Gastroesophageal sphincter (tissue), 4 donors: ENCODE results near the gene WNT10A. TPM values are rescaled to one million over a fixed set of nuclear protein-coding genes. Genes with fewer than 3 reads are reported as not detected.
A peak's percentile ranks its signal among the peaks of the same experiment; 100 is the strongest.

ENCODE experiments used
- ATAC-seq: fragments of 150-250 bp; one replicate; pipeline ENCODE4 v1.9.1; 2016; ENCODE audit warnings: mild to moderate bottlenecking, moderate library complexity
- H3K27ac ChIP-seq, 4 donors: fragments of 200-600 bp; sonication (generic) in 3 of 4; 1 replicate in 3 of 4; 2 replicates in 1 of 4; pipeline ENCODE4 v1.5.1; 2016 to 2019
- H3K27me3 ChIP-seq: fragments of 200-600 bp; sonication (generic); one replicate; pipeline ENCODE4 v1.5.1; 2019
- H3K36me3 ChIP-seq, 2 donors: fragments of 200-600 bp; sonication (generic); one replicate each; pipeline ENCODE4 v1.5.1; 2019; ENCODE audit warnings: control low read depth in 1 of 2
- H3K4me1 ChIP-seq, 3 donors: fragments of 200-600 bp; sonication (generic); 1 replicate in 2 of 3; 2 replicates in 1 of 3; pipeline ENCODE4 v1.5.1; 2016 to 2019; ENCODE audit warnings: control low read depth in 2 of 3
- H3K4me3 ChIP-seq, 2 donors: fragments of 200-600 bp; sonication (generic); one replicate each; pipeline ENCODE4 v1.5.1; 2019; ENCODE audit warnings: mild to moderate bottlenecking in 1 of 2, moderate library complexity in 1 of 2
- H3K9me3 ChIP-seq, 3 donors: fragments of 200-600 bp; sonication (generic); one replicate each; pipeline ENCODE4 v1.5.1; 2017 to 2019; ENCODE audit warnings: control low read depth in 2 of 3
- EP300 ChIP-seq: sonication (generic); formaldehyde crosslinking; IDR thresholded peaks from one replicate; pipeline ENCODE4 v1.6.1; 2017; ENCODE audit warnings: antibody characterized with exemption, mild to moderate bottlenecking
- POLR2A ChIP-seq, 2 donors: fragments of 450-650 bp; IDR thresholded peaks; one replicate each; pipeline ENCODE4 v1.6.1; 2017; ENCODE audit warnings: antibody characterized with exemption in 2 of 2, mild to moderate bottlenecking in 2 of 2, moderate library complexity in 1 of 2
- POLR2AphosphoS5 ChIP-seq: sonication (generic); formaldehyde crosslinking; IDR thresholded peaks from one replicate; pipeline ENCODE4 v1.6.1; 2017; ENCODE audit warnings: antibody characterized with exemption
- WGBS, 2 donors: methylation state at CpG; one replicate each; pipeline ENCODE4 v1.1.5; 2018; ENCODE audit warnings: low coverage in 1 of 2; 5-methylcytosine and 5-hydroxymethylcytosine counted together
- total RNA-seq, 4 donors: library from RNA; depleted of rRNA; stranded (reverse); fragments of >200 nt; gene quantifications; one replicate each; pipeline ENCODE4 v1.1.0, GENCODE V29; 2016
- TF ChIP-seq, protein P1 (sequence below), 4 experiments: fragments of 200-600 bp in 2 of 4; fragments of 450-650 bp in 2 of 4; sonication (generic) in 1 of 4; IDR thresholded peaks; one replicate each; pipeline ENCODE4 v1.5.1; 2017 to 2019; ENCODE audit warnings: antibody characterized with exemption in 4 of 4, mild to moderate bottlenecking in 2 of 4, moderate library complexity in 2 of 4

WNT10A gene
- total RNA-seq, 4 donors from 2014 or later = not detected

GRCh38 chr2:218858138-218858445, 22.6 kb upstream of the WNT10A start:
- H3K27ac ChIP-seq = no peak overlapping the region

GRCh38 chr2:218858671-218859555, 21.7 kb upstream of the WNT10A start:
- Histone ChIP-seq H3K27ac (peak overlapping the region in 1 of 4 donors; percentile 34), H3K4me3 (peak overlapping the region in 1 of 2 donors; percentile 51), H3K9me3 (no peaks in the 10 kb centered on the region), H3K4me1 (peaks cover 0 to 32% (median 15%) of the 10 kb centered on the region in 3 donors), H3K36me3 (no peaks in the 10 kb centered on the region), H3K27me3 (peaks cover 97% of the 10 kb centered on the region)
- no peak for ATAC-seq
- WGBS, 2 donors = 3 to 8% methylated on average over 13 to 31 of the region's 51 CpGs
- TF ChIP-seq POLR2AphosphoS5 = no peak
- no peak for TF ChIP-seq EP300

More at GRCh38 chr2:218858138-218858445, 22.6 kb upstream of the WNT10A start:
- no peak for ATAC-seq
- TF ChIP-seq EP300 (no peak), POLR2A (IDR thresholded peaks at IDR 0.05) (no peak), POLR2AphosphoS5 (no peak)
- TF ChIP-seq, protein P1, sequence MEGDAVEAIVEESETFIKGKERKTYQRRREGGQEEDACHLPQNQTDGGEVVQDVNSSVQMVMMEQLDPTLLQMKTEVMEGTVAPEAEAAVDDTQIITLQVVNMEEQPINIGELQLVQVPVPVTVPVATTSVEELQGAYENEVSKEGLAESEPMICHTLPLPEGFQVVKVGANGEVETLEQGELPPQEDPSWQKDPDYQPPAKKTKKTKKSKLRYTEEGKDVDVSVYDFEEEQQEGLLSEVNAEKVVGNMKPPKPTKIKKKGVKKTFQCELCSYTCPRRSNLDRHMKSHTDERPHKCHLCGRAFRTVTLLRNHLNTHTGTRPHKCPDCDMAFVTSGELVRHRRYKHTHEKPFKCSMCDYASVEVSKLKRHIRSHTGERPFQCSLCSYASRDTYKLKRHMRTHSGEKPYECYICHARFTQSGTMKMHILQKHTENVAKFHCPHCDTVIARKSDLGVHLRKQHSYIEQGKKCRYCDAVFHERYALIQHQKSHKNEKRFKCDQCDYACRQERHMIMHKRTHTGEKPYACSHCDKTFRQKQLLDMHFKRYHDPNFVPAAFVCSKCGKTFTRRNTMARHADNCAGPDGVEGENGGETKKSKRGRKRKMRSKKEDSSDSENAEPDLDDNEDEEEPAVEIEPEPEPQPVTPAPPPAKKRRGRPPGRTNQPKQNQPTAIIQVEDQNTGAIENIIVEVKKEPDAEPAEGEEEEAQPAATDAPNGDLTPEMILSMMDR (IDR thresholded peaks at IDR 0.05) = no peak
- Histone ChIP-seq H3K4me3 (no peak overlapping the region), H3K4me1 (peaks cover 0 to 32% (median 15%) of the 10 kb centered on the region in 3 donors), H3K36me3 (no peaks in the 10 kb centered on the region), H3K27me3 (peaks cover 97% of the 10 kb centered on the region), H3K9me3 (no peaks in the 10 kb centered on the region)
- WGBS, 2 donors = 22 to 44% methylated on average over 1 of the region's 1 CpG

- Histone ChIP-seq H3K9me3 (no peaks in the 10 kb centered on the region), H3K27me3 (peaks cover 99% of the 10 kb centered on the region), H3K4me1 (peaks cover 0 to 32% (median 15%) of the 10 kb centered on the region in 3 donors), H3K4me3 (peak within 1 kb of the TSS in 1 of 2 donors; percentile 51), H3K36me3 (no peaks in the 10 kb centered on the region), H3K27ac (peak within 1 kb of the TSS in 3 of 4 donors; percentile 1 to 48 (median 29))
- WGBS, 2 donors = no CpG with 5 or more reads among the region's 64 CpGs
- TF ChIP-seq POLR2A (IDR thresholded peaks at IDR 0.05) (no peak), EP300 (no peak), POLR2AphosphoS5 (no peak)
- TF ChIP-seq, protein P1 (IDR thresholded peaks at IDR 0.05) = no peak
- ATAC-seq = peak; percentile 48
Observed at GRCh38 chr2:218859556-218859987, 21.1 kb upstream of the WNT10A start, which contains the start of gene WNT6. WNT6 (plus strand) TSS chr2:218859805; CDS start chr2:218860038, 233 bp downstream.

DNA sequence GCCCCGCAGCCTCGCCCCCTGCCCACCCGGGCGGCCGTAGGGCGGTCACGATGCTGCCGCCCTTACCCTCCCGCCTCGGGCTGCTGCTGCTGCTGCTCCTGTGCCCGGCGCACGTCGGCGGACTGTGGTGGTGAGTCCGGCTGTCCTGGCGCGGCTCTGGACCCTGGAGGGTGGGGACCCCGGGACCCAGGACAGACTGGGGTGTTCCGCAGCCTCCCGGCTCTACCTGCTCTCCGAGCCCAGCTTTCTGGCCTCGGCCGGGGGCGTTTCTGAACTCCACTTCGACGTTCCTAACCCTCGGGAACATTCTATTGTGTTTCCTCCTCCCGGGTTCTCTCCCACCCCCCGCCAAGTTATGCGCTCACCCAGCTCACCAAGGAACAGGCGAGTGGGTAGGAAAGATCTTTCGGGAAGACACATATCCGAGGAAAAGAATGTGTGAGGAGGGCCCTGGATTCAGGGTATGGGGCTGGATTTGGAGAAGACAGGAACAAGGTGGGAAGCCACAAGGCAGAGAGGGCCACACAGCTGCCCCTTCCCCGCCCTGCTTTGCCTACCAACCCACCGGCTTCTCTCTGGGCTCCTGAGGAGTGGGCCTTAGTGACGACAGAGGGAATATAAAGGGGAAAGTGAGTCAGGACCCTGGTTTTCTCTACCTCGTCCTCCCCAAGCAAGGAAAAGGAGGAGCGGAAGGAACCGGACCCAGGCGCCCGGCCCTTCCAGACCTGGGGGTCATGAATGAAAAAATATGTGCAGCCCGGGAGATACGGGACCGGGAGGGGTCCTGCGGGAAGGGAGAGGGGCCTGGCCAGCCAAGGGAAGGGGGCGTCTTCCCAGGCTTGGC, 20.4 kb upstream of the WNT10A start:
- H3K36me3 ChIP-seq = no peaks in the 10 kb centered on the region
- H3K27ac ChIP-seq = peak overlapping the region in 3 of 4 donors; percentile 1 to 48 (median 29)
- peaks cover 0 to 32% (median 15%) of the 10 kb centered on the region in 3 donors for H3K4me1 ChIP-seq
- H3K9me3 ChIP-seq = no peaks in the 10 kb centered on the region
- H3K4me3 ChIP-seq = peak overlapping the region in 1 of 2 donors; percentile 51
- TF ChIP-seq POLR2A (IDR thresholded peaks at IDR 0.05) = no peak
- TF ChIP-seq, protein P1 (IDR thresholded peaks at IDR 0.05) = no peak
- TF ChIP-seq EP300 = no peak
- TF ChIP-seq POLR2AphosphoS5 = no peak
- H3K27me3 ChIP-seq = peaks cover 100% of the 10 kb centered on the region
- peak; percentile 15 for ATAC-seq
- 0 to 1% methylated on average over 4 to 8 of the region's 47 CpGs for WGBS, 2 donors

GRCh38 chr2:218860950-218861381, 19.7 kb upstream of the WNT10A start:
- Histone ChIP-seq H3K36me3 (no peaks in the 10 kb centered on the region), H3K9me3 (no peaks in the 10 kb centered on the region), H3K27me3 (peaks cover 100% of the 10 kb centered on the region), H3K4me3 (peak overlapping the region in 1 of 2 donors; percentile 51), H3K27ac (peak overlapping the region in 1 of 4 donors; percentile 1), H3K4me1 (peaks cover 0 to 32% (median 15%) of the 10 kb centered on the region in 3 donors)
- peak; percentile 49 for ATAC-seq
- 0% methylated on average over 1 of the region's 21 CpGs for WGBS, 2 donors
- TF ChIP-seq POLR2A (IDR thresholded peaks at IDR 0.05) = no peak
- TF ChIP-seq EP300 = no peak
- TF ChIP-seq, protein P1 (IDR thresholded peaks at IDR 0.05) = no peak
- no peak for TF ChIP-seq POLR2AphosphoS5
